NCI-H1417 (cell line): ENCODE measurements around the gene SSRP1.
"Not testable (repeated sequence)": the region's sequence is repeated elsewhere in the genome, so short reads cannot be mapped to it uniquely, and the experiment has no call there.

ENCODE experiments used
- DNase-seq, 3 experiments: peaks; one replicate each; lab custom pipeline; 2025; lab: John Stamatoyannopoulos, UW

Gene SSRP1

DNA sequence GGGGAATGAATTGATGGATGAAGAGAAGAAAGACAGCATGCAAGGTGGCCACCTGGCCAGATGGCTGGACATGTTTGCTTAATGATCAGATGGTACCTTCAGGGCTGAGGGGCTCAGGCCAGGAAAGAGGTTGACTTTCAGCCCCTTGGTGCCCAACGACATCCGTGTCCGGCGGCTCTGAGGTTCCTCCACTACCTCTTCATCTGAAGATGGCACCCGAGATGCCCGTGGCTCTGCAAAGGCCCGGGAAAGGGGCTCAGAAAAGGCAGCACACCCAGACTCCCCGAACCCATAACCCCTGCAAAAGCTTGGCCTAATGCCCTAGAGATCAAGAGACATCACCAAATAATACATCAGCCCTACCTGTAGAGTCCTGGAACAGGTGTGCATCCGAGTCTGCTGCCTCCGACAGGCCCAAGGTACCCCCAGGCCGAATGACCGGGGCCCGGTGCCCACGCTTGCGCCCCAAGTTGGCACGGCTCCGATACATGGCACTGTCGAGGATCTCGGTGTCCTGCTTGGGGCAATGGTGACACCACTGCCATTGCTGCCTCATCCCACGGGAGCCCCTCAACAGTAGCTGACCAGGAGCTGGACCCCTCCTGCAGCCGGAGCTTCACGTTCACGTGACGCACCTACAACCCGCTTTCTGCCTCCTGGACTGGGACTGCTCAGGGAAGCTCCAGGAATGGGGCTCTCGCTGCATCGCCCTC lies 33.8 kb downstream of the SSRP1 start:
- DNase-seq, result no peak

DNA sequence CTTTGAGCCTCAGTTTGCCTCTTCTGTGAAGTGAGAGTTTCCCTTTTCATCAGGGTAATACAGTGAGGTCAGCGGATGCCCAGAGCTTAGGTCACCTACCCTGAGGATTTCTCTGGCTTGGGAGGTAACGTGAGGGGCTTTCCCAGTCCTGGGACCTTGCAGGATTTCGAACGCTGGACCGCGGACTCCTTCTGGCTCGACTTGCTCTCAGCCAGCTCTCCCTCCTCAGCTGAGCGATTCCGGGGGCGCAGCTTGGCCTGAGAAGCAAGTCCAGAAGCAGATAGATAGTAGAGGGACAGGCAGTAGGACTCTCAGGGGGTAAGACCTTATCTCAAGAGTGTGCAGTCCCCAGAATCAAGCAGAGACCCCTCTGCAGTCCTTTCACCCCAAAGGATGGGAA lies 34.9 kb downstream of the SSRP1 start:
- DNase-seq, result no peak

- no peak for DNase-seq
Observed at GRCh38 chr11:57299150-57299737, 36.4 kb downstream of the SSRP1 start.

DNA sequence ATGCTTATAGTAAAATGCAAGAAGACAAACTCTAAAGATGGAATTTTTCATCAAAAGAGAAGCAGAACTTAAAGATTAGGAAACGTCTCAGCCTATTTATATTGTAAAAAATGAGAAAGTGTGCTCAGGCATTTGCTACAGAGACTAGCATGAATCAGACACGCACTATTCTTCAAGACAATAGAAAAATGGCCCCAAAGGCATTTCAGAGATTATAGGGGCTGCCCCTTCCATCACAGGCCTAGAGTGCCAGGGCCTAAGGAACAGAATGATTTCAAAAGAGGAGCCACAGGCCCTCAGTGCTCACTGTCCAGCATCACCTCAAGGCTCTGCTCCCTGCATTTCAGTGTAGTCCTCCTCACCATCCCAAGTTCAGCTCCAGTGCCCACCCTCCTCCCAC lies 38.5 kb downstream of the SSRP1 start:
- DNase-seq, result no peak

DNA sequence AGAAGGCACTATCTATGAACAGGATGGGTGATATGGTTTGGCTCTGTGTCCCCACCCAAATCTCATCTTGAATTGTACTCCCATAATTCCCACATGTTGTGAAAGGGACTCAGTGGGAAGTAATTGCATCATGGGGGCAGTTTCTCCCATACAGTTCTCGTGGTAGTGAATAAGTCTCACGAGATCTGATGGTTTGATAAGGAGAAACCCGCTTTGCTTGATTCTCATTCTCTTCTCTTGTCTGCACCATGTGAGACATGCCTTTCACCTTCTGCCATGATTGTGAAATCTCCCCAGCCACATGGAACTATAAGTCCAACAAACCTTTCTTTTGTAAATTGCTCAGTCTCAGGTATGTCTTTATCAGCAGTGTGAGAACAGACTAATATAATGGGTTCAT lies 39.5 kb downstream of the SSRP1 start:
- DNase-seq, result not testable (repeated sequence)

GRCh38 chr11:57294225-57295131 lies 41.2 kb downstream of the SSRP1 start:
- peak in 2 of 3 experiments; percentile 3 to 54 for DNase-seq

DNA sequence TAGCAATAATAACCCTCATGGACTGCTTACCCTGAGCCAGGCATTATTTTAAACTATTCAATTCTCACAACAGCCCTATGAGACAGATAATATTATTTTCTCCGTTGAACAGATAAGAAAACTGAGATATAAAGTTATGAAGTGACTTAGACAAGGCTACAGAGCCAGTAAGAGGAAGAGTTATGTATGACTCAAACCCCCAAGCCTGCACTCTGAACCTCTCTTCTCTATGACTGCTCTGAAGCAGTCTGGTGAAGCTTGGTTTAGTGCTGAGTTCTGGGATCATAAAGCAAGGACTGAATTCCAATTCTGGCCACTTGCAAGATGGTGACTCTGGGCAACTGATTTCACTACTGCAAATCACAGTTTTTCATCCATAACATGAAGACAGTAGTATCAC lies 45.4 kb downstream of the SSRP1 start:
- DNase-seq, result no peak

- DNase-seq, result peak; percentile 6 to 92 (median 69)
Observed at GRCh38 chr11:57288771-57289579, 46.7 kb downstream of the SSRP1 start.

GRCh38 chr11:57287884-57288283 lies 47.8 kb downstream of the SSRP1 start:
- DNase-seq, result no peak

- no peak for DNase-seq
Observed at GRCh38 chr11:57283231-57283990, 52.3 kb downstream of the SSRP1 start.

- DNase-seq, result not testable (repeated sequence)
Observed at GRCh38 chr11:57281546-57281945, 54.1 kb downstream of the SSRP1 start.

DNA sequence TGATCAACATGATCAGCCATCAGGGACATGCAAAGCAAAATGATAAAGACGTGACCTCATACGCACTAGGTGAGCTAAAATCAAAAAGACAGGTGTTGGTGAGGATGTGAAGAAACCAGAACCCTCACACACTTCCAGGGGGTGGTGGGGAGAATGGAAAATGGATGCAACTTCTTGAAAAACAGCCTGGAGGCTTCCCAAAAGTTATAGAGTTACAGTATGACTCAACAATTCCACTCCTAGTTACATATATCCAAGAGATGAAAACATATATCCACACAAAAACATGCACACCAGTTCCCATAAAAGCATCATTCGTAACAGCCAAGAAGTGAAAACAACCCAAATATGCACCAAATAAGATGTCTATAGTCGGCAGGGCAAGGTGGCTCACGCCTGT lies 56.6 kb downstream of the SSRP1 start:
- DNase-seq, result no peak

DNA sequence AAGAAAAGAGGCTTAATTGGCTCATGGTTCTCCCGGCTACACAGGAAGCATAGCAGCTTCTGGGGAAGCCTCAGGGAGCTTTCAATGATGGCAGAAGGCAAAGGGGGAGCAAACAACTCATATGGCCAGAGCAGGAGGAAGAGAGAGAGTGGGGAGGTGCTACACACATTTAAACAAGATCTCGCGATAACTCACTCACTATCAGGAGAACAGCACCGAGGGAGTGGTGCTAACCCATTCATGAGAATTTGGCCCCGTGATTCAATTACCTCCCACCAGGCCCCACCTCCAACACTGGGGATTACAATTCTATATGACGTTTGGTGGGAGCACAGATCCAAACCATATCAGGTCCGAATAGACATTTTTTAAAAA lies 57.0 kb downstream of the SSRP1 start:
- DNase-seq, result no peak

- DNase-seq, result peak; percentile 56 to 83 (median 68)
Observed at GRCh38 chr11:57277845-57278720, 57.6 kb downstream of the SSRP1 start.

DNA sequence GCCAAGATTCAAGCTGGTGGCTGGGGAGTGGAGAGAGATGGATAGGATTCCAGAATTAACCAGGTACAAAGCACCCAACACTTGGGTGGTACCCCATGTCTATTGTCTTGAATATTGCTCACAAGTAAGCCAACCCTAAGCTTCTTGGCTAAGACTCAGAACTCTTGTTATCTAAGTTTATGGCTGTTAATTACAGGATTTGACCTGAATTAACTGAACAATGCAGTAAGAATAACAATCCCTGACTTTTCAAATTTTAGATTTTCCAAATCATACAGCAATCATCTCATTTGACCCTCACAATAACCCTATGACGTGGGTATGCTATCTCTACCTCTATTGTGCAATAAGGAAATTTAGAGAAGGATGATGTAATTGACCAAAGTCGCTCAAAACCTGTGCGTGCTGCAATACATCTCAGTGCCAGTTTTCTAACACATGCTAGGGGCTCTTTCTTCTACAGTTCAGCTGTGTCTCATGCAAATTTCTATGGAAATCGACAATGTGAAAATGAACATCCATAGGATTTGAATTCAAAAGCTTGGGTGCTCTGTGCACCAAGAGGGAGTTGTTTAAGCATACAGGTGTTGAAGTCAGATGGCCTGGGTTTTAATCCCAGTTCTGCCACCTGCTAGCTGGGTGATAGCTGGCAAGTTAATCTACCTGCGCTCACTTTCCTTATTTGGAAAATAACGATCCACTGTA lies 58.6 kb downstream of the SSRP1 start:
- DNase-seq, result no peak

DNA sequence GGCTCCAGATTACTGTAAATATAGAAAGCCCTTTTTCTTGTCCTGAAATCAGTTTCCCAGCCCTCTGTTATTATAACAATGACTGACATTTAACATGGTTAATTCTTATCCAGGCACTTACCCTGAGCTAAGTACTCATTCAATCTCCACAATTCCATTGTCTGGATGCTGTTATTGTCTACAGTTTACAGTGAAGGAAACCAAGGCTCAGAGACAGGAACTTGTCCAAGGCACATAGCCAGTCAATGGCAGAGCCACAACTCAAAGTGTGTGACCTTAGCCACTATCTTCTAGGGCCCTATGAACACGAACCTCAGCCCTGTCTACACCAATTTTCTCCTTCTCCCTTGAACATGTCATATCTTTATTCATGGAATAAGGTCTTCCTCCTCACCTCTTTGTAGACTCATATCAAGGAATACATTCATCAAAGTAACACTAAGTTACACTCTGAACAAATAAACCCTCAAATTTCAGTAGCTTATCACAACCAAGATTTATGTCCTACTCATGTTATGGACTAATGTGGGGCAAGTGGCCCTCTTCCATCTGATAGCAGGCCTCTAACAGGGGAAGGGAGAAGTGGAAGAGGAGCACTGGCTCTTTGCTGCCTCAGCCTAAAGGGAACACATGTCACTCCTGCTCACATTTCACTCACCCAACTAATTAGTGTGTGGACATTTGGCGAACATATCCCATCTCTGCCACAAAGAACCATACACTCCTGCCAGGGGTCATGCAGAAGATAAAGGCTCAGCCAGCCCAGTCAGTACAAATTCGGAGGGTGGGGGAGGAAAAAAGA lies 59.3 kb downstream of the SSRP1 start:
- DNase-seq, result no peak
